GM12872 (cell line): ENCODE data around the gene TKFC.

Experiments
- TF ChIP-seq, protein P1 (sequence below): IDR thresholded peaks from 3 replicates; pipeline ENCODE4 v1.5.1; 2011; ENCODE audit warnings: low read depth, mild to moderate bottlenecking, low read length, moderate library complexity; ENCODE audit not compliant: insufficient read depth

Gene TKFC

GRCh38 chr11:61354208-61354607, 21.2 kb downstream of the TKFC start:
- TF ChIP-seq, protein P1, sequence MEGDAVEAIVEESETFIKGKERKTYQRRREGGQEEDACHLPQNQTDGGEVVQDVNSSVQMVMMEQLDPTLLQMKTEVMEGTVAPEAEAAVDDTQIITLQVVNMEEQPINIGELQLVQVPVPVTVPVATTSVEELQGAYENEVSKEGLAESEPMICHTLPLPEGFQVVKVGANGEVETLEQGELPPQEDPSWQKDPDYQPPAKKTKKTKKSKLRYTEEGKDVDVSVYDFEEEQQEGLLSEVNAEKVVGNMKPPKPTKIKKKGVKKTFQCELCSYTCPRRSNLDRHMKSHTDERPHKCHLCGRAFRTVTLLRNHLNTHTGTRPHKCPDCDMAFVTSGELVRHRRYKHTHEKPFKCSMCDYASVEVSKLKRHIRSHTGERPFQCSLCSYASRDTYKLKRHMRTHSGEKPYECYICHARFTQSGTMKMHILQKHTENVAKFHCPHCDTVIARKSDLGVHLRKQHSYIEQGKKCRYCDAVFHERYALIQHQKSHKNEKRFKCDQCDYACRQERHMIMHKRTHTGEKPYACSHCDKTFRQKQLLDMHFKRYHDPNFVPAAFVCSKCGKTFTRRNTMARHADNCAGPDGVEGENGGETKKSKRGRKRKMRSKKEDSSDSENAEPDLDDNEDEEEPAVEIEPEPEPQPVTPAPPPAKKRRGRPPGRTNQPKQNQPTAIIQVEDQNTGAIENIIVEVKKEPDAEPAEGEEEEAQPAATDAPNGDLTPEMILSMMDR, result no peak

DNA sequence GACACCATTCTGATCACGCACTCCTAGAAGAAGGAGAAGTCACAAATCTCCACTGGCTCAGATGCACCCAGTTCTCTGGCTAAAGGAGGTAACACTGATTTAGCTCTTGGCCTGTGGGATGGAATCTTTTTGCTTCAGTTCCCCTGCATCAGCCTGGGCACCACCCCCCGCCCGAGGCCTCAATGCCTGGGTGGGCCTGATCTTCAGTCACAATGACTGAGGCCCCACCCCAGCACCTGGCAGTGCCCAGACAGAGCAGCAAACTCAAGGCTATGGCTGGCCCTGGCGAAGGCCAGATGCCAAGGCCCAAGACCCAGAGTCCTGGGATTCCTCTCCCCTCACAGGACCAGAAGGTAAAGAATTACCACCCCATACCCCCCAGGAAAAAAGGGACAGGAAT, 23.7 kb downstream of the TKFC start:
- TF ChIP-seq, protein P1, result no peak

GRCh38 chr11:61357233-61357893, 24.3 kb downstream of the TKFC start:
- TF ChIP-seq, protein P1, result no peak

DNA sequence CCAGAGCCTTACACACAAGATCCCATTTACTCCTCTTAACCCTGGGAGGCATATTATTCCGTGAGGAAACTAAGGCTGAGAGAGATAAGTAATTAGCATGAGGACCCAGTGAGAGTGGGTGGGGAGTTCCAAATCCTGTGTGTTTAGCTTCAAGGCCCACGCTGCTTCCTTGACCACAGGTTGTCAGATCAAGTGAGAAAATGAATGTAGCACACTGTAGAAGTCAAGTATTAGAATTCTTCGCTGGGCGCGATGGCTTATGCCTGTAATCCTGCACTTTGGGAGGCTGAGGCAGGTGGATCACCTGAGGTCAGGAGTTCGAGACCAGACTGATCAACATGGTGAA, 24.8 kb downstream of the TKFC start:
- TF ChIP-seq, protein P1, result no peak

DNA sequence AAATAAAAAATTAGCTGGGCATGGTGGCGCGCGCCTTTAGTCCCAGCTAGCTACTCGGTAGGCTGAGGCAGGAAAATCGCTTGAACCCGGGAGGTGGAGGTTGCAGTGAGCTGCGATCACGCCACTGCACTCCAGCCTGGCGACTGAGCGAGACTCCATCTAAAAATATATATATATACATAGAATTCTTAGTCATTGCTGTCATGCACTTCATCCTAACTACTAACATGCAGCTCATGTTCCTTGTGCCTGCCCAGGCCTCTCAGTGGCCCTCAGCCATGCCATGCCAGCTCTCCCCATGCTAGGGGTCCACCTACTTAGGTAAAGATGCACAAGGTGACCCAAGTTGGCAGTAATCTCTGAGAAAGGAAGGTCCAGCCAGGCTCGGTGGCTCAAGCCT, 25.5 kb downstream of the TKFC start:
- TF ChIP-seq, protein P1, result no peak

DNA sequence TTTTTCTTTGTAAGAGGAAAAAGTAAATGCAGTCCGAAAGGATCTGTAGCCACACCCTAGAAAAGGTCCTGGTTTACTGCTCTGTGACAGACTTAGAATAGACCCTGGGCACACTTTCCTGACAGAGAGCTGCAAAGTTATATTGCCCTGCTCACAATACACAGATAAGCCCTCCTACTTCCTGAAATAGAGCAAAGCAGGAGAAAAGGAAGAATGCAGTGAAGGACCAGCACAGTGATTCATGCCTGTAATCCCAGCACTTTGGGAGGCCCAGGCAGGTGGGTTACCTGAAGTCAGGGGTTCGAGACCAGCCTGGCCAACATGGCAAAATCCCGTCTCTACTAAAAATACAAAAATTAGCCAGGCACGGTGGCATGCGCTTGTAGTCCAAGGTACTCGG, 26.5 kb downstream of the TKFC start:
- TF ChIP-seq, protein P1, result no peak

DNA sequence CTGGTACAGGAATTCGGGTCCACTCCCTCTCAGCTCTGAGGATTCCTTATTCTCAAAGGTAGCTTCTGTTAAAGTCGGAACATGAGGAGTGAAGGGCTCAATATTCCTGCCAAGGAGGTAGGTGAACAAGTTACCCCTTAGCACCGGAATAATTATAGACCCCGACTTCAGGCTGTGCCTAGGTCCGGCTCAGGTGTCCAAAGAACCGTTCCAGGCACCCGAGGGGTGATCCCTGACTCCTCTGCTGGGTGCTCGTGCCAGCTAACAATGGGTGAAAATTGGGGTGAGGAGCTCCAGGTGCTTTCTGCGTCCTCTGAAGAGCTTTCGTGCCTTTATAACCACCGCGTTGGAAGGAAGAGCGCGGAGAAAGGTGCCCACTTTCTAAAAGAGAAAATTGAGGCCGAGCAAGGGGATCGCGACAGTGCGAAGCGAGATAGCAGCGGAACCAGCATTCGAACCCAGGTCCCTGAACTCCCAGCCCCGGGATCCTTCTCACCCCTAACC, 28.3 kb downstream of the TKFC start:
- TF ChIP-seq, protein P1, result no peak
